ENCODE results near the gene VSTM2B.

VSTM2B gene

GRCh38 chr19:29516358-29516725, 9.5 kb upstream of the VSTM2B start:
- no peak for DNase-seq

GRCh38 chr19:29516821-29517395, 8.9 kb upstream of the VSTM2B start:
- DNase-seq = no peak

- DNase-seq = no peak
Measured at GRCh38 chr19:29517412-29517811, 8.4 kb upstream of the VSTM2B start.

- DNase-seq = no peak
Measured at GRCh38 chr19:29517946-29518345, 7.8 kb upstream of the VSTM2B start.

- DNase-seq = no peak
Measured at GRCh38 chr19:29519146-29519545, 6.6 kb upstream of the VSTM2B start.

- no peak for DNase-seq
Measured at GRCh38 chr19:29519931-29520330, 5.9 kb upstream of the VSTM2B start.

- DNase-seq = no peak
Measured at GRCh38 chr19:29520390-29520789, 5.4 kb upstream of the VSTM2B start.

GRCh38 chr19:29521291-29522075, 4.3 kb upstream of the VSTM2B start:
- DNase-seq = no peak

GRCh38 chr19:29523568-29523967, 2.2 kb upstream of the VSTM2B start:
- DNase-seq = no peak

- DNase-seq = no peak
Measured at GRCh38 chr19:29524201-29524911, 1.4 kb upstream of the VSTM2B start.

GRCh38 chr19:29524912-29525831, 622 bp upstream of the VSTM2B start:
- DNase-seq = no peak

GRCh38 chr19:29526730-29527499, 1.1 kb downstream of the VSTM2B start:
- DNase-seq = no peak

GRCh38 chr19:29527500-29528328, 1.9 kb downstream of the VSTM2B start:
- DNase-seq = no peak

- DNase-seq = no peak
Measured at GRCh38 chr19:29528350-29528945, 2.7 kb downstream of the VSTM2B start.

GRCh38 chr19:29528946-29529645, 3.3 kb downstream of the VSTM2B start:
- no peak for DNase-seq

GRCh38 chr19:29529646-29530539, 4.1 kb downstream of the VSTM2B start:
- DNase-seq = no peak

GRCh38 chr19:29530540-29531457, 5.0 kb downstream of the VSTM2B start:
- DNase-seq = no peak

GRCh38 chr19:29531458-29532025, 5.7 kb downstream of the VSTM2B start:
- DNase-seq = no peak

All from HCEC 1CT (cell line).